Measurements from ENCODE around the gene CTPS1. TPM values are rescaled to one million over a fixed set of nuclear protein-coding genes. Genes with fewer than 3 reads are reported as not detected.
A peak's percentile ranks its signal among the peaks of the same experiment; 100 is the strongest.

CTPS1 gene
- total RNA-seq, 1 experiment from 2014 or later = 166 TPM

DNA sequence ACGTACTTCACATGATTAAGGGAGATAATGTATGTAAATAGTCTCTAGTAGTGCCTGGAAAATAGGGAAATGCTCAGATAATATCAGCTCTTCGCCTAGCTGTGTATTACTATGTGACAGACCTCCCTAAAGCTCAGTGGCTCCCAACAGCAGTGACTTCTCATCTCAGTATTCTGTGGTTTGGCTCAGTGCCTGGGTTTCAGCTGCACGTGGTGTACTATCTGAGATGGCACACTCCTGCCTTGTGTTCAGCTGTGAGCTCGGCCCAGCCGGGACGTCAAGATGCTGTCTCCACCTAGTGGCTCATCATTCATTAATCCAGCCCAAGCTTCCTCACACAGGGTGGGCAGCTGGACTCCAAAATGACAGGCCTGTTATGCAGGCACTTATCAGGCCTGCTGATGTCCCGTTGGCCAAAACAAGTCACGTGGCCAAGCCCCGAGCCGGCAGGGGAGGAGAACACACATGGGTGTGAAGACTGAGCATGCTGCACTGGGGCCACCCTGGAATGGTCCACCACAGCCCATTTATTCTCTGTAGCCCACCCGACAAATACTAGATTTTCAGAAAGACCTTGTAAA is 24.2 kb downstream of the CTPS1 start:
- H3K4me1 ChIP-seq (ENCODE audit: control insufficient read depth, insufficient read depth, low read length) = peaks cover 10% of the 10 kb centered on the region; the same call in 1 of the 2 replicates

DNA sequence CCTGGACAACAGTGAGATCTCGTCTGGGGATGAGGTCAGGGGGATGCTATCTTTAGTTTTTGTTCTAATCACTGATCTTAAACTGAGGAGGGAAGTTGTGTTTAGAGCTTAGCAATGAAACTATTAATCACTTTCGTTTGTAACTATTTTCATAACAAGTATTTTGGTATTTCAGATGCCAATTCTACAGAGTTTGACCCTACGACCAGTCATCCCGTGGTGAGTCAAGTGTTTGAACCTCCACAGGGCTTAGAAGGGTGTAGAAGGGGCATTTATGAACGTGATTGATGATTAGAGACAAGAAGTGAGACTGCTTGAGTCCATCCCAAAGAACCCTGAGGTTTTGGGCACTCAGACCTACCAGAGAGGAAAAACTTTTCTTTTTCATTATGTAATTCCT is 26.4 kb downstream of the CTPS1 start:
- ATAC-seq (no peak), DNase-seq (ENCODE audit: low read depth, low spot score) (no peak)
- ChIA-PET POLR2A (no interaction called here), CTCF (no interaction called here)
- TF ChIP-seq, protein P1, sequence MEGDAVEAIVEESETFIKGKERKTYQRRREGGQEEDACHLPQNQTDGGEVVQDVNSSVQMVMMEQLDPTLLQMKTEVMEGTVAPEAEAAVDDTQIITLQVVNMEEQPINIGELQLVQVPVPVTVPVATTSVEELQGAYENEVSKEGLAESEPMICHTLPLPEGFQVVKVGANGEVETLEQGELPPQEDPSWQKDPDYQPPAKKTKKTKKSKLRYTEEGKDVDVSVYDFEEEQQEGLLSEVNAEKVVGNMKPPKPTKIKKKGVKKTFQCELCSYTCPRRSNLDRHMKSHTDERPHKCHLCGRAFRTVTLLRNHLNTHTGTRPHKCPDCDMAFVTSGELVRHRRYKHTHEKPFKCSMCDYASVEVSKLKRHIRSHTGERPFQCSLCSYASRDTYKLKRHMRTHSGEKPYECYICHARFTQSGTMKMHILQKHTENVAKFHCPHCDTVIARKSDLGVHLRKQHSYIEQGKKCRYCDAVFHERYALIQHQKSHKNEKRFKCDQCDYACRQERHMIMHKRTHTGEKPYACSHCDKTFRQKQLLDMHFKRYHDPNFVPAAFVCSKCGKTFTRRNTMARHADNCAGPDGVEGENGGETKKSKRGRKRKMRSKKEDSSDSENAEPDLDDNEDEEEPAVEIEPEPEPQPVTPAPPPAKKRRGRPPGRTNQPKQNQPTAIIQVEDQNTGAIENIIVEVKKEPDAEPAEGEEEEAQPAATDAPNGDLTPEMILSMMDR (IDR thresholded peaks at IDR 0.05) = no peak
- TF ChIP-seq TCF7L2 (IDR thresholded peaks at IDR 0.05; ENCODE audit: low read depth, low read length) = no peak
- TF ChIP-seq, protein P2, sequence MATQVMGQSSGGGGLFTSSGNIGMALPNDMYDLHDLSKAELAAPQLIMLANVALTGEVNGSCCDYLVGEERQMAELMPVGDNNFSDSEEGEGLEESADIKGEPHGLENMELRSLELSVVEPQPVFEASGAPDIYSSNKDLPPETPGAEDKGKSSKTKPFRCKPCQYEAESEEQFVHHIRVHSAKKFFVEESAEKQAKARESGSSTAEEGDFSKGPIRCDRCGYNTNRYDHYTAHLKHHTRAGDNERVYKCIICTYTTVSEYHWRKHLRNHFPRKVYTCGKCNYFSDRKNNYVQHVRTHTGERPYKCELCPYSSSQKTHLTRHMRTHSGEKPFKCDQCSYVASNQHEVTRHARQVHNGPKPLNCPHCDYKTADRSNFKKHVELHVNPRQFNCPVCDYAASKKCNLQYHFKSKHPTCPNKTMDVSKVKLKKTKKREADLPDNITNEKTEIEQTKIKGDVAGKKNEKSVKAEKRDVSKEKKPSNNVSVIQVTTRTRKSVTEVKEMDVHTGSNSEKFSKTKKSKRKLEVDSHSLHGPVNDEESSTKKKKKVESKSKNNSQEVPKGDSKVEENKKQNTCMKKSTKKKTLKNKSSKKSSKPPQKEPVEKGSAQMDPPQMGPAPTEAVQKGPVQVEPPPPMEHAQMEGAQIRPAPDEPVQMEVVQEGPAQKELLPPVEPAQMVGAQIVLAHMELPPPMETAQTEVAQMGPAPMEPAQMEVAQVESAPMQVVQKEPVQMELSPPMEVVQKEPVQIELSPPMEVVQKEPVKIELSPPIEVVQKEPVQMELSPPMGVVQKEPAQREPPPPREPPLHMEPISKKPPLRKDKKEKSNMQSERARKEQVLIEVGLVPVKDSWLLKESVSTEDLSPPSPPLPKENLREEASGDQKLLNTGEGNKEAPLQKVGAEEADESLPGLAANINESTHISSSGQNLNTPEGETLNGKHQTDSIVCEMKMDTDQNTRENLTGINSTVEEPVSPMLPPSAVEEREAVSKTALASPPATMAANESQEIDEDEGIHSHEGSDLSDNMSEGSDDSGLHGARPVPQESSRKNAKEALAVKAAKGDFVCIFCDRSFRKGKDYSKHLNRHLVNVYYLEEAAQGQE (IDR thresholded peaks at IDR 0.05; ENCODE audit: insufficient read depth in 1 of 2, low read depth in 2 of 2, low read length in 1 of 2) = no peak
- TF ChIP-seq SIN3A (IDR thresholded peaks at IDR 0.05; ENCODE audit: borderline replicate concordance, insufficient read depth, low read depth, low read length) = no peak
- TF ChIP-seq POLR2AphosphoS5 (IDR thresholded peaks at IDR 0.05; ENCODE audit: low read depth, low read length) = no peak
- H3K27me3 ChIP-seq (ENCODE audit: control insufficient read depth, insufficient read depth, low read length) = no peaks in the 10 kb centered on the region
- in situ Hi-C loops (cut with HindIII; ENCODE audit: low pct_unique_long_range_greater_than_20kb, low sequenced_read_pairs) (no loop called here), intact Hi-C loops (cut with micrococcal nuclease; ENCODE audit: unreplicated experiment) (no loop called here)
- H3K9me3 ChIP-seq (ENCODE audit: control insufficient read depth, insufficient read depth, low read depth, low read length) = no peaks in the 10 kb centered on the region
- no TSS peak for BruUV-seq (replicated peaks)
- peaks cover 66% of the 10 kb centered on the region for H3K36me3 ChIP-seq (ENCODE audit: control insufficient read depth, insufficient read depth, low read length)
- no peak overlapping the region for H3K27ac ChIP-seq (ENCODE audit: low read length)
- H3K4me3 ChIP-seq (ENCODE audit: low read depth in 2 of 2, low read length in 2 of 2) = no peak overlapping the region
- H3K4me1 ChIP-seq (ENCODE audit: control insufficient read depth, insufficient read depth, low read length) = peaks cover 10% of the 10 kb centered on the region; the same call in 1 of the 2 replicates

More for the DNA sequence above, 24.2 kb downstream of the CTPS1 start:
- DNase-seq (ENCODE audit: low read depth, low spot score) (peak; percentile 96), ATAC-seq (peak; percentile 87)
- no TSS peak for BruUV-seq (replicated peaks)
- POLR2A ChIA-PET = no interaction called here
- in situ Hi-C loops (cut with HindIII; ENCODE audit: low pct_unique_long_range_greater_than_20kb, low sequenced_read_pairs) = no loop called here
- TF ChIP-seq, protein P1 (IDR thresholded peaks at IDR 0.05) = no peak; the same call in 1 of the 2 replicates
- TF ChIP-seq SIN3A (IDR thresholded peaks at IDR 0.05; ENCODE audit: borderline replicate concordance, insufficient read depth, low read depth, low read length) (no peak), TCF7L2 (IDR thresholded peaks at IDR 0.05; ENCODE audit: low read depth, low read length) (peak; percentile 30; the same call in 1 of the 2 replicates), POLR2AphosphoS5 (IDR thresholded peaks at IDR 0.05; ENCODE audit: low read depth, low read length) (no peak)
- TF ChIP-seq, protein P2 (IDR thresholded peaks at IDR 0.05; ENCODE audit: insufficient read depth in 1 of 2, low read depth in 2 of 2, low read length in 1 of 2) = no peak
- Histone ChIP-seq H3K9me3 (ENCODE audit: control insufficient read depth, insufficient read depth, low read depth, low read length) (no peaks in the 10 kb centered on the region), H3K36me3 (ENCODE audit: control insufficient read depth, insufficient read depth, low read length) (peaks cover 52% of the 10 kb centered on the region), H3K27ac (ENCODE audit: low read length) (peak overlapping the region; percentile 20; the same call in 1 of the 2 replicates), H3K27me3 (ENCODE audit: control insufficient read depth, insufficient read depth, low read length) (no peaks in the 10 kb centered on the region), H3K4me3 (ENCODE audit: low read depth in 2 of 2, low read length in 2 of 2) (no peak overlapping the region)
- CTCF ChIA-PET = interaction anchor here (0.7 kb wide), 1 partner anchor 141 kb away, joined by 3 read pairs; the partner anchor contains the start of gene CITED4
- intact Hi-C loops (cut with micrococcal nuclease; ENCODE audit: unreplicated experiment) = no loop called here

All from Panc1 (cell line).